GM18519 (cell line): Measurements from ENCODE around the gene C1orf146.
"Not testable (repeated sequence)": the region's sequence is repeated elsewhere in the genome, so short reads cannot be mapped to it uniquely, and the experiment has no call there.

Experiments used
- ATAC-seq: cut with Tn5 transposase; IDR thresholded peaks from one replicate; pipeline ENCODE4 v1.9.1; 2021; ENCODE audit warnings: mild to moderate bottlenecking, moderate library complexity; ENCODE audit not compliant: unreplicated experiment, low FRiP score

The C1orf146 gene, protein sequence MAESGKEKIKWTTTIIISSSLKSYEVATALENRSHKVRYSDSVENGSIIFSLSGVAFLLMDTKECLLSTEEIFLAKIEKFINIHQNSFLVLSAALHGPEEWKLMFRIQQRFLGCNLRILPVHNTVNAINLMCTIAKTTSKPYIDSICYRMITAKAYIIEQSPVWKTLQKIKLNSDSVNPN

DNA sequence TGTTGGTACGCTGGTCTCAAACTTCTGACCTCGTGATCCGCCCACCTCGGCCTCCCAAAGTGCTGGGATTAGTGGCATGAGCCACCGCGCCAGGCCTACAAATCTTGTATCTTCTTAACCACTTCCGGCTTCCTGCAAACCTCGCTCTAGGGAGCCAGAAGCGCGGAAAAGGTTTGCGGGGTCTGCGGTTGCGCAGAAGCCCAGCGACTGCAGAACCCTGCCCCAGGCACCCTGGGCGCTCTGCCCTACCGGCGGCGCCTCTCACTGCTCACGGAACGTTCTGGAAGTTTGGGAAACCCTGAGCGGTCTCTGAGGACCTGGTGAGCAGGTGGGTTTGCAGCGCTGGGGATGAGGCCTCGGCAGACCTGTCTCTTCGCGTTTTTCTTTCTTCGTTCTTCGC, at the start of gene C1orf146:
Gene C1orf146 (plus strand): TSS at position 195 of the 400 bp plus-strand sequence. CDS start 13,506 bp downstream, outside the sequence.
- ATAC-seq: no peak

DNA sequence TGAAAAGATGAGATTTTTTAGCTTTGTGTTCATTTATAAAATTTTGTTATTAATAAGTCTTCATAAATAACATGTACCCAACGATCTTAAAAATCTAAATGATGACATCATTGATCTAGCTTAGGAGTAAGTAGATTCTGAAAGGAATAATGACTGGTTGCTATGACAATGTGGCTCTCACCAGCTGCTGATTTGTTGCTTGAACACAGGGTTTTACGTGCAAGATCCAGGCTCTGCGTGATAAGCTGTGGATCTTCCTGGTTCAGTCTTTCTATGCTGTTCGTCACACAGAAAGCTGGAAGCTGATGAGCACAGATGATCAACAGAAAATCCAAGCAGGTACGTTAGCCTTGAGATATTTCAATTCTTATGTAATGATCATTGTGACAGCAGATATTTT, 49.1 kb upstream of the C1orf146 start:
- no peak for ATAC-seq

DNA sequence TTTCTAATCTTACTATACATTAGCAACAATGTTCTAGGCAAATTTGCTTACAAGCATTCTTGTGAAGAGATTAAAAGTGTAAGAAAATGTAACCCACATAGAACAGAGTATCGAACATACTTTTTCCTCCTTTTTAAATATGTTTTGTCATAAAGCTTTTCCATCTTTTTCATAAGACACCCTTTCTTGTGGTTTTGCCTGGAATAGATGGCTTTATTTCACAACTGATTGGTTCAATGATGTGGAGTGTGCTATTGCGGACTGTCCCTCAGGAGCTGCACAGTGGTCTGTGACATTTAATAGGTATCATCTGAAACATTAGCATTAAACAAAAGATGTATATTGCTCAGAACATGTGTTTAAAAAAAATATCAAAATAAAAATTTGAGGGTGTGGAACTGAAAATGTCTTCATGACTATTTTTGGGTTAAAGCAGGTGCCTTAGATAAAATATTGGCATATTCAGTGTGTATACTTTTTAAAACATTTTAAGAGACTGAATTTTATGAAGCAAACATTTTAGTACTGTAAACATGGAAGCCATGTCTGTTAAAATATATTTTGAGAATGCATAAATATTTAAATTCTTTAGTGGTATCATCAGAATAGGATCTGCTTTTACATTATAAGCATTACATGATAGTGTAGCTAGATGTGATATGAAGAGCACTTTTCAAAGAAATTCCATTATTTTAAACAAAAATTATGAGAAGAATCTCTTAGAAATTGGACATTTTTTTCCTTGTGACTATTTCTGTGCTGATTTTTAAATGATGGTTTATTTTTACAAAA, 48.3 kb upstream of the C1orf146 start:
- ATAC-seq: no peak

DNA sequence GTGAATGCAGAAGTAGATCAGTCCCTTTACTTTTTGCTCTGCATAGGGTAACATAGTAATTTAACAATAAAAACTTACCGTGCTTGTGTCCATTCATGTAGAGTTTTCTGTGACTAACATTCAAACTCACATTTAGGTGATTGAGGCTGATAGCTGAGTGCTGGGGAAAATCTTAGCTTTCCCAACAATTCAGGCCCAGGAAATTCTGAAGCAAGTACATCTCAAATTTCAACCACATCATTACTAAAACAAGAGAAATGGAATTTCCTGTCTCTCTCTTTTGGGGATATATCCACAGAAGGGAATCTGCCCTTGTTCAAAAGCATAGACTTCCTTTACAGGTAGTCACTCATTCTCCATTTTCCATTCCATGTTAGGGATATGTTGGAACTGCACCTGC, 33.1 kb upstream of the C1orf146 start:
- ATAC-seq: no peak

DNA sequence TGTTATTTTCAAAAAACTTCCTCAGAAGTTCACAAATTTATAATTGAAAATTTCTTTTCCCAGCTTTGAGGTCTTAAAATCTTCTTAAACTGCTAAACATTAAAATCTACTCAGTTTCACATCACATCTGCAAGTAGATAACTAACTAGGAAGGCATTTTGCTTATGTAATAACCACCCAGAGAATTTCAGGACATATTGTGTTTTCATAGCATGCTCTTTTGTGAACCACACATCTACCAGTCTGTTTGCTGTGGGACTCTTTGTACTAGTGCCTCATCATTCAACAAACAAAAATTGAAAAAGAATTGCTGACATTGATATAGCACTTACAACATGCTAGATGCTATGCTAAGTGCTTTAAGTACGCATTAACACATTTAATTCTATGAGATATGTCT, 31.6 kb upstream of the C1orf146 start:
- no peak for ATAC-seq

DNA sequence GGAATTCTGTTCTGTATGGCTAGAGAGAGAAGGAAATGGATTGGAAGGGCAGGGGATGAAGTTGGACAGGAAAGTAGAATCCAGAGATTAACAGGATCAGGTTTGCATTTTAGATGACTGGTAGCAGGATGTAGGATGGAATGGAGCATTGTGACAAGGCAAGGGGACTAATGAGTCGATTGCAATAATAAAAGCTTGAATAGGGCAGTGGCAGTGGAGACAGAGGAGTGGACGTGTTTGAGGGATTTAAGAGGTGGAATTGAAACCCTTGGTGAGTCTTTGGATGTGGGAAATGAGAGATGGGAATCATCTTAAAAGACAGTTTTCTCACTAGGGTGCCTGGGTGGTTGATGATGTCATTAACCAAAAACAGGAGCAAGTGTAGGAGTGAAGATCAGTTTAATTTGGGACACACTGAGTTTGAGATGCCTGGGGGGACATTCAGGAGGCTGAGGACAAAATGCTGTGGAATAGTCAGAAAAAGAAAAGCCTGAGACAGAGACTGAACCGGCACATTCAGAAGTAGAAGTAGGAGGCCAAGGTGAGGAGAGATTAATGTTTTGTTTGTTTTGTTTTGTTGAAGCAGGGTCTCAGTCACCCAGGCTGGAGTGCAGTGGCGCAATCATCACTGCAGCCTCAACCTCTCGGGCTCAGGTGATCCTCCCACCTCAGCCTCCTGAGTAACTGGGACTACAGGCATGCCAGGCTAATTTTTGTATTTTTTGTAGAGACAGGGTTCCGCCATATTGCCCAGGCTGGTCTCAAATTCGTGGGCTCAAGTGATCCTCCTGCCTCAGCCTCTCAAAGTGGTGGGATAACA, 29.1 kb upstream of the C1orf146 start:
- ATAC-seq: no peak

DNA sequence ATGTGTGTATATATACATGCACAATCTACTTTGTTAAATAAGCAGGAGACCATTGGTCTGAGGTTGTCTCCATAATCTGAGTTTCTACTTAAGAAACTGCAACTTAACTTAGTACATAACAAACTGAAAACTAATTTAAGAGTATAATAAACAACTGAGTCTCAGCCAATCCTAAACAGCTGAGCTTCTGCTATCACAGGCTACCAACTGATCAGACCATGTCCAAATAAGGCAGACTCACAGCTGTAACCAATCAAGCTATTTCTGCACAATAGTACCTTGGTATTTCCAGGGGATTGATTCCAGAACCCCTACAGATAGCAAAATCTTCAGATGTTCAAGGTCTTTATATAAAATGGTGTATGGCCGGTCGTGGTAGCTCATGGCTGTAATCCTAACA, 26.0 kb upstream of the C1orf146 start:
- ATAC-seq: no peak

DNA sequence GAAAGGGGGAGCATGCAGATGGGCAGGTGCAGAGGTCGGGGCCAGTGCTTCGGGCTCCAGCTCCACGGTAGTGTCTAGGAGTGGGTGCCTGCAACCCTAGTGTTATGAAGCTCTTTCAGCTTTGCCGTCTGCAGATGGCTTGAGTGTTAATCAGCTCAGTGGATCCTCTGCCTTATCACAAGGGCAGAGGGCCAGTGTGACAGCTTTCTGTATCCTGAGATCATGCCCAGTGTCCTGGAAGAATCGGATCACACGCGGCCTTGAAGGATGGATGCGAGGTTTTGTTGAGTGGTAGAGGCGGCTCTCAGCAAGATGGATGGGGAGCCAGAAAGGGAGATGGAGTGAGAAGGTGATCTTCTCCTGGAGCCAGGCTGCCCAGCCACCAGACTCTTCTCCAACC, 25.5 kb upstream of the C1orf146 start:
- ATAC-seq: no peak

DNA sequence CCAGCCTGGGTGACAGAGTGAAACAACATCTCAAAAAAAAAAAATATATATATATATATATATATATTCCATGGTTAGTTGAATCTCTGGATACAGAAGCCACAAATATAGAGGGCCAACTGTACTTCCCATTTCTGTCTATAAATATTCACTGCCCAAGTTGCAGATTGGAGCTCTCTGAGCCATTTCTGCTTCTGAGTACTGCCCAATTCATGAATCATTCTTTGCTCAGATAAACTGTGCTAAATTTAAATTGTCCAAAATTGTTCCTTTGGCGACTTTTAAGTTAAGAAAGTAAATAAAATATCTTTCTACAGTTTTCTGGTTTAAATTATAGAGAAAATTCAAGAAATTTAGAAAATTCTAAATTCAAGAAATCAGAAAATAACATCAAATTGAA, 23.2 kb upstream of the C1orf146 start:
- ATAC-seq: no peak

DNA sequence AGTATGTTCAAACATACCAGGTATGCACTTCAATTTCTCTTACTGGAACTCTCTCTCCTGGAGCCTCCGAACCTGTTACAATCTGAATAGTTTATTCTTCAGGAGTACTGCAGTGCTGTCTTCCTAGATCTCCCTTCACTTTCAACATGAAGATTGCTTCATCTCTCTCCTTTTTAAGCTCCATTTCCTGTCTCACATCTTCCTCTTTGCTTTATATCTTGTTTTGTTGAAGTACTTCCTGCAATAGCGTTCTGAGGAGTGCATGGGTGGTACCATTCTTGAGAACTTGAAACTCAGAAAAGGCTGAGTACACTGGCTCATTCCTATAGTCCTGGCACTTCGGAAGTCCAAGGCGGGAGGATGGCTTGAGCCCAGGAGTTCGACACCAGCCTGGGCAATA, 15.7 kb upstream of the C1orf146 start:
- no peak for ATAC-seq

DNA sequence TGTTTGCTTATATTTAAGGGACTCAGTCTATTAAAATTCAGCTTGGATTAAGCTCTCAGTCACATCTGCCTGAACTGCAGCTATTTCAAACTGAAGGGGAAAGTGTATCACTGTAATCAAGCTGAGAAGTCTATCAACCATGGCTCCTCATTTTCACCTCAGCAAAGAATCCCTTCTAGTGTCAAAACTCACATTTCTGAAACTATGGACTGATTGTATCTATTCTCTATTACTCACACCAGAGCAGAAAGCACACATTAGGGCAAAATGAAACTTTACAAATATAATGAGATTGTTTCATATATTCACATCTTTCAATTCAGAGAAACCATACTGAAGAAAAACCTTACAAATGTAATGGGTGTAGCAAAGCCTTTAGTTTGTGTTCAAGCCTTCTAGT, 14.6 kb upstream of the C1orf146 start:
- no peak for ATAC-seq

DNA sequence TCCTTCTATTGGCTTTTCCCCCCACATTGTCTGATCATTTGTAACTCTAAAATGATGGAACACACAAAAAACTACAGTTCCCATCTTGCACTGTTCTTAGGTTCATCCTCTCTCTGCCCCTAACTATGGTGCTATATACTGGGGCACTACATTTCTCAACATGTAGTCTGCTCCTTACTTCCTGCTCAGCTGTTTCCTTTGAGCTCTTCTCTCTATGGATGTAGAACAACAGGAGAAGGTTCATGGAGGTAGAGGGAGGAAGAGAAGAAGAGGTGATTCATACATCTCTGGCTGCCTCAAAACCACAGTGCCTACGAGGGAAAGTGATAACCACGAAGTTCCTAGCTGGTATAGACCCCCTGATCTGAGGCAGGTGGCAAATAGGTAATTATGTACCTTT, 7.0 kb upstream of the C1orf146 start:
- no peak for ATAC-seq

DNA sequence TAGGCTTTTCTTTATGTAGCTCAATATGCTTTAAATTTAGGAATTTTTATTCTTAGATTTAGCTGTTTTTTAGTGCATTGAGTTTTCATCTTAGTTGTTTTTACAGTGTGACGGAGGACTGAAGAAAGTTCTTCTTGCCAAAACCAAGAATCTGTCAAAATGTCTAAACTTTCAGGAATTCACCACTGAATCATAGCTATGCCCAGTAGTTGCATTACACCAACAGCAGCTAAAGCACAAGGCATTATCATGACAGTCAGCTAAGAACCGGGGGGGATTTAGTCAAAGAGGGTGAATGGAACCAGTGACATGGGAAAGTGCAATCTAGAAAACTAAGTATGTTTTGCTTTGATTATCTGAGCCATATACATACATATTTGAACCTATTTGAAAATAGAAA, 6.5 kb upstream of the C1orf146 start:
- ATAC-seq: no peak

DNA sequence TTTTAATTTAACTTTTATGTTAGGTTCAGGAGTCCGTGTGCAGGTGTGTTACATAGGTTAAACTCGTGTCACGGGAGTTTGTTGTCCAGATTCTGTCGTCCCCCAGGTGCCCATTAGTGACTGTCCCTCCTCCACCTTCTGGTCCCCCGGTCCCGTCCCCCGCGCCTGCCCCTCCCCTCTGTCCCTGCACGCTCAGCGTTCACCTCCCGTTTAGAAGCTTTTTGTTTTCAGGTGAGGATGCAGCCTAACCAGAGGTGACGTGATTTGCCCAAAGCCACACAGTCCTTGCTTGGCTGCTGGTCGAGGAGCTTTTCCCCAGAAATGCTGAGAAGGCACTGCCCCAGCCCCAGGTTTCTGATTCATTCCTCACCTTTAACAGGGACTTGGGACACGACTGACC, 844 bp downstream of the C1orf146 start:
- ATAC-seq: no peak

DNA sequence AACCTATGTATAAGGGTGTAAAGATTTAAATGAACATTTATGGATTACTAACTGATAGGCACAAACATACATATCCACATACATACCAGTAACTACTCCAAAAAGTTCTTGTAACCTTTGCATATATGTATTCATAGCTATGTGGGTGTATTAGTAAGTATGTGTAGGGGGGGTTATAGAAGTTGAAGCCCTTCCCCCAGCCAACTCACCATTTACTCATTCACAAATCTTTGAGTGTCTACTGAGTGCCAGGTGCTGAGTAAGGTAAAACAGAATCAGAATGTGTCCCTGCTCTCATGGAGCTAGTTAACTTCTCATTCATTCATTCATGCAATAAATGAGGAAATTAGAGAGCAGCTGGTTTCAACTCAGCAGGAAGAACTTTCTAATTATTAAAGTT, 1.3 kb downstream of the C1orf146 start:
- no peak for ATAC-seq

DNA sequence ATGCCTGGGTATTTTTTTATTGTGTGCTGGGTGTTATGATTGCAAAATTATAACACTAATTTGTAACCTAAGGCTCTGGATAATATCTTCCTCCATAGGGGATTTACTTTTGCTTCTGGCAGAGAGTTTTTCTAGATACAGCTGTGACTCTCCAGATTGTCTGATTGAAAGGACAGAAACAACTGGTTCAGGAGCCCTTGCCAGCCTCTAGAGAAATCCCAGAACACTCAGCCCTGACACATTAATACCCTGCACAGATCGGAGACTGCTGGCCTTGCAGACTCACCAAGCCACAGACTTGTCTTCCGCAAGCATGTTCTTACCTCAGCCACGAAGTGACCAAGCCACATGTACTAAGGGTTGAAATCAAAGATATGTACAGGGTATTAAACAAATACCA, 10.7 kb downstream of the C1orf146 start:
- ATAC-seq: no peak

DNA sequence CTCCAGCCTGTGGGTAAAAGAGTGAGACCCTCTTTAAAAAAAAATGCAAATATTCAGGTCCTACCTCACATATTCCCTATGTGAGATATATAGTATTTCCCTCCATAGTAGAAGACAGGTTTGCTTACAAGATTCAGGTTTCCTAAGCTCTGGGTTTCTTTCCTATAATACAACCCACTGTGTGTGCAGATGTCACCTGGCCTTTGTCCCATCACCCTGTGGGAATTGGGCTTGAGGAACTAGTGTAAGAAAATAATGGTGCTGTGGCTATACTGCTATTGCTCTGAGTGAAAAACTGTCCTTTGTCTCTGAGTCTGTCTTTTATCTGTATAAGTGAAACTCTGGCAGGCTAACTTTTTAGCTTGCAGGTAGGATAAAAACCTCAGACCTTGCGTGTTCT, 13.0 kb downstream of the C1orf146 start:
- ATAC-seq: no peak

DNA sequence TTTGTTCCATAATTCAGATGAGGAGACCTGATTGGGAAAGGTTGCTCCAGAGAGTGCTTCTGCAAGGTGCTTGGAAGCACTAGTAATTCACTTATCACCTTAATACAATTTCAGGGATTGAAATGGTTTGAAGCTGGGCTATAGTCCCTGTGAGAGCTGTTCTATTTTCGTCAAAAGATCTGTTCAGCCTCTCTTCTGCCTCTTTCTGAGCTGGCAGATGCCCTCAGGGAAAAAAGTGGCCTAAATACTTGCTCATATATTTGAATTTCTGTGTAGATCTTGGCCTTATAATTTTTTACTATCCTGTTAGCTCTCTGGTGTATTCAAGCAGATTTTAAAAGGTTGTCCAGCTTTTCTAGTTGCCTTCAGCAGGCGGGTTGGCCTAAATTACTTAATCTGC, 22.3 kb downstream of the C1orf146 start:
- no peak for ATAC-seq

DNA sequence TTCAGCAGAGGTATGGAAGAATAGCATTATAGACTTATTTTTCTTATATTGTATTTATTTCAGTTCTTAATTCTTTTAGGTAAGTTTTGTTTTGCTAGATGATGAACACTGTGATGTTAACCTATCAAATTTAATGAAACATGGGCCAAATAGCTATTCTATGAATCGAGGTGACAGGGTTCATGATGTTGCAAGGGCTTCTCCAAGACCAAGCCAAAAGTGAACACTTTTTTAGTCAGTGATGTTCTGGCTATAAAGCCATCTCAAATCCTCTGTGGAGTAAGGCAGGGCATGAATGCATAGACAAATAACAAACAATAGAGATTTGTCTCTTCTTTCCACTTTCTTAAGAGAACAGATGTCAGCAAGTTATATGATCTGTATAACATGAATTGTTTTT, 26.7 kb downstream of the C1orf146 start:
- no peak for ATAC-seq

DNA sequence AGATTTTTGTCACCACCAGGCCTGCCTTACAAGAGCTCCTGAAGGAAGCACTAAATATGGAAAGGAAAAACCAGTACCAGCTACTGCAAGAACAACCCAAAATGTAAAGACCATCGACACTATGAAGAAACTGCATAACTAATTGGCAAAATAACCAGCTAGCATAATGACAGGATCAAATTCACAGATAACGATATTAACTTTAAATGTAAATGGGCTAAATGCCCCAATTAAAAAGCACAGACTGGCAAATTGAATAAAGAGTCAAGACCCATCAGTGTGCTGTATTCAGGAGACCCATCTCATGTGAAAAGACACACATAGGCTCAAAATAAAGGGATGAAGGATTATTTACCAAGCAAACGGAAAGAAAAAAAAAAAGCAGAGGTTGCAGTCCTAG, 37.0 kb downstream of the C1orf146 start:
- ATAC-seq: not testable (repeated sequence)

DNA sequence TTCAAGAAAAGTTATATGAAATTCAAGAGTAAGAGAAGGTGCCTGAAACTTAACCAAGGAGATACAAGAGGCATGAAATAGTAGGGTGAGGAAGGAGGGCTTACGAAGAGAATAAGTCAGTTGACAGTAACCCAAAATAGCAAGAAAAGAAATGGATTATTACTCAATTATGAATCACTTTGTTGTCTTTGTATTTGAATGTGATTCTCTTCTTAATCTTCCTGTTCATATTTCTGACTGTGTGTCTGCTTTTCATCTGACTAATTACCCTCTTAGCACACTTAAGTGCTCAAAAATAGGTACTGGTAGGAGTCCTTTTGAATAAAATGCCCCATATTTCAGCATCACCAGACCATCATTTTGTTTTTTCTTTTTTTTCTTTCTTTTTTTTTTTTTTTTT, 41.6 kb downstream of the C1orf146 start:
- ATAC-seq: no peak

DNA sequence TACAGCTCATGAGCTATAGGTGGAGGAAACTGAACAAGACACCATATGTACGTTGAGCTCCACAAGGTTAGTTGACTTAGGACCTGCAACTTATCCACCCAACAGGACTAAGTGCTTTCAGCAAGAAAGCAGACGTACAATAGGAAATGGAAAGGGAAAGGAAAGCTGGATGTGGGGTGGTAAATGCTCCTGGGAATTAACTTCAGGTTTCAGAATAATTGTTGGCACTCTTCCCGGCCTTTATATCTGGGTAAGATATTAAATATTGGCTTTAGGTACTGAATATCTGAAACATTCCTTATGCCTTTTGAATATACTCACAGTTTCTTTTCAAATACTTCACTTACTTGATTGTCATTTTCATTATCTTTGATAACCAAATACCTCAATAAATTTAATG, 44.8 kb downstream of the C1orf146 start:
- ATAC-seq: no peak
